Stimulated activated naive CD8-positive, alpha-beta T cell treated with anti-CD3 and anti-CD28 coated beads, Interleukin-15, Interleukin-2, amounts not matched to agents 100 ng/mL and 50 ng/mL, for 24 hours (primary cell): Measurements from ENCODE around the gene SDF2L1.
"Not testable (repeated sequence)": the region's sequence is repeated elsewhere in the genome, so short reads cannot be mapped to it uniquely, and the experiment has no call there.

Experiments used
- H3K27ac Mint-ChIP-seq: one replicate; pipeline ENCODE4 v1.8.0; 2021; ENCODE audit warnings: mild to moderate bottlenecking, mixed read lengths
- H3K27me3 Mint-ChIP-seq: one replicate; pipeline ENCODE4 v1.8.0; 2021; ENCODE audit warnings: mixed read lengths
- H3K36me3 Mint-ChIP-seq: one replicate; pipeline ENCODE4 v1.8.0; 2021; ENCODE audit warnings: low read depth, mixed read lengths
- H3K4me1 Mint-ChIP-seq: one replicate; pipeline ENCODE4 v1.8.0; 2021; ENCODE audit warnings: low read depth, mixed read lengths
- H3K4me3 Mint-ChIP-seq: one replicate; pipeline ENCODE4 v1.8.0; 2021; ENCODE audit warnings: mild to moderate bottlenecking, mixed read lengths
- H3K9me3 Mint-ChIP-seq: one replicate; pipeline ENCODE4 v1.8.0; 2021; ENCODE audit warnings: mixed read lengths

Gene SDF2L1

GRCh38 chr22:21640810-21641209 is 1.3 kb upstream of the SDF2L1 start:
- Mint-ChIP-seq H3K36me3 (peaks cover 16% of the 10 kb centered on the region), H3K4me3 (peak overlapping the region; percentile 90), H3K9me3 (no peaks in the 10 kb centered on the region), H3K4me1 (peaks cover 26% of the 10 kb centered on the region), H3K27ac (no peak overlapping the region), H3K27me3 (peaks cover 8% of the 10 kb centered on the region)

- Mint-ChIP-seq H3K27ac (peak overlapping the region; percentile 76), H3K27me3 (peaks cover 8% of the 10 kb centered on the region), H3K9me3 (no peaks in the 10 kb centered on the region), H3K4me1 (peaks cover 29% of the 10 kb centered on the region), H3K36me3 (peaks cover 20% of the 10 kb centered on the region), H3K4me3 (peak overlapping the region; percentile 90)
These were observed 699 bp upstream of the SDF2L1 start for GRCh38 chr22:21641417-21641788.

GRCh38 chr22:21642584-21643448 is 714 bp downstream of the SDF2L1 start:
- Mint-ChIP-seq H3K4me1 (peaks cover 34% of the 10 kb centered on the region), H3K9me3 (no peaks in the 10 kb centered on the region), H3K36me3 (peaks cover 25% of the 10 kb centered on the region), H3K27me3 (peaks cover 8% of the 10 kb centered on the region), H3K27ac (peak overlapping the region; percentile 76), H3K4me3 (peak overlapping the region; percentile 90)

- Mint-ChIP-seq H3K27ac (peak overlapping the region; percentile 76), H3K36me3 (peaks cover 27% of the 10 kb centered on the region), H3K9me3 (no peaks in the 10 kb centered on the region), H3K27me3 (peaks cover 8% of the 10 kb centered on the region), H3K4me3 (peak overlapping the region; percentile 90), H3K4me1 (peaks cover 34% of the 10 kb centered on the region)
These were observed 1.6 kb downstream of the SDF2L1 start for GRCh38 chr22:21643533-21644357.

GRCh38 chr22:21645513-21645912 is 3.4 kb downstream of the SDF2L1 start:
- not testable (repeated sequence) for H3K27ac Mint-ChIP-seq, H3K4me3 Mint-ChIP-seq, H3K27me3 Mint-ChIP-seq, H3K9me3 Mint-ChIP-seq
- peaks cover 39% of the 10 kb centered on the region for H3K4me1 Mint-ChIP-seq
- H3K36me3 Mint-ChIP-seq: peaks cover 39% of the 10 kb centered on the region

- peak overlapping the region; percentile 52 for H3K27ac Mint-ChIP-seq
- peaks cover 39% of the 10 kb centered on the region for H3K36me3 Mint-ChIP-seq
- H3K4me3 Mint-ChIP-seq: peak overlapping the region; percentile 40
- no peaks in the 10 kb centered on the region for H3K27me3 Mint-ChIP-seq
- H3K9me3 Mint-ChIP-seq: no peaks in the 10 kb centered on the region
- H3K4me1 Mint-ChIP-seq: peaks cover 40% of the 10 kb centered on the region
These were observed 4.8 kb downstream of the SDF2L1 start for GRCh38 chr22:21646608-21647590.

- H3K4me3 Mint-ChIP-seq: peak overlapping the region; percentile 84
- H3K36me3 Mint-ChIP-seq: peaks cover 26% of the 10 kb centered on the region
- no peak overlapping the region for H3K27ac Mint-ChIP-seq
- no peaks in the 10 kb centered on the region for H3K27me3 Mint-ChIP-seq
- no peaks in the 10 kb centered on the region for H3K9me3 Mint-ChIP-seq
- peaks cover 26% of the 10 kb centered on the region for H3K4me1 Mint-ChIP-seq
These were observed 8.2 kb downstream of the SDF2L1 start for GRCh38 chr22:21650280-21650679.

- H3K9me3 Mint-ChIP-seq: no peaks in the 10 kb centered on the region
- peaks cover 26% of the 10 kb centered on the region for H3K4me1 Mint-ChIP-seq
- peak overlapping the region; percentile 84 for H3K4me3 Mint-ChIP-seq
- no peaks in the 10 kb centered on the region for H3K27me3 Mint-ChIP-seq
- H3K27ac Mint-ChIP-seq: peak overlapping the region; percentile 78
- peaks cover 23% of the 10 kb centered on the region for H3K36me3 Mint-ChIP-seq
These were observed 8.9 kb downstream of the SDF2L1 start for GRCh38 chr22:21650823-21651520.

GRCh38 chr22:21651521-21652009 is 9.5 kb downstream of the SDF2L1 start:
- peak overlapping the region; percentile 78 for H3K27ac Mint-ChIP-seq
- no peaks in the 10 kb centered on the region for H3K27me3 Mint-ChIP-seq
- peak overlapping the region; percentile 84 for H3K4me3 Mint-ChIP-seq
- H3K9me3 Mint-ChIP-seq: no peaks in the 10 kb centered on the region
- peaks cover 27% of the 10 kb centered on the region for H3K4me1 Mint-ChIP-seq
- H3K36me3 Mint-ChIP-seq: peaks cover 18% of the 10 kb centered on the region

- Mint-ChIP-seq H3K9me3 (no peaks in the 10 kb centered on the region), H3K36me3 (peaks cover 14% of the 10 kb centered on the region), H3K4me3 (peak overlapping the region; percentile 84), H3K27me3 (no peaks in the 10 kb centered on the region), H3K27ac (peak overlapping the region; percentile 78), H3K4me1 (peaks cover 28% of the 10 kb centered on the region)
These were observed 10.0 kb downstream of the SDF2L1 start for GRCh38 chr22:21652010-21652546.

- peaks cover 33% of the 10 kb centered on the region for H3K4me1 Mint-ChIP-seq
- H3K4me3 Mint-ChIP-seq: peak overlapping the region; percentile 84
- no peaks in the 10 kb centered on the region for H3K27me3 Mint-ChIP-seq
- H3K36me3 Mint-ChIP-seq: peaks cover 14% of the 10 kb centered on the region
- H3K9me3 Mint-ChIP-seq: no peaks in the 10 kb centered on the region
- no peak overlapping the region for H3K27ac Mint-ChIP-seq
These were observed 10.7 kb downstream of the SDF2L1 start for GRCh38 chr22:21652547-21653545.

- no peak overlapping the region for H3K27ac Mint-ChIP-seq
- no peaks in the 10 kb centered on the region for H3K9me3 Mint-ChIP-seq
- peaks cover 21% of the 10 kb centered on the region for H3K4me1 Mint-ChIP-seq
- H3K36me3 Mint-ChIP-seq: no peaks in the 10 kb centered on the region
- no peaks in the 10 kb centered on the region for H3K27me3 Mint-ChIP-seq
- H3K4me3 Mint-ChIP-seq: peak overlapping the region; percentile 64
These were observed 14.9 kb downstream of the SDF2L1 start for GRCh38 chr22:21657020-21657359.
